ENCODE measurements around the gene CACNA1C.

The CACNA1C gene

DNA sequence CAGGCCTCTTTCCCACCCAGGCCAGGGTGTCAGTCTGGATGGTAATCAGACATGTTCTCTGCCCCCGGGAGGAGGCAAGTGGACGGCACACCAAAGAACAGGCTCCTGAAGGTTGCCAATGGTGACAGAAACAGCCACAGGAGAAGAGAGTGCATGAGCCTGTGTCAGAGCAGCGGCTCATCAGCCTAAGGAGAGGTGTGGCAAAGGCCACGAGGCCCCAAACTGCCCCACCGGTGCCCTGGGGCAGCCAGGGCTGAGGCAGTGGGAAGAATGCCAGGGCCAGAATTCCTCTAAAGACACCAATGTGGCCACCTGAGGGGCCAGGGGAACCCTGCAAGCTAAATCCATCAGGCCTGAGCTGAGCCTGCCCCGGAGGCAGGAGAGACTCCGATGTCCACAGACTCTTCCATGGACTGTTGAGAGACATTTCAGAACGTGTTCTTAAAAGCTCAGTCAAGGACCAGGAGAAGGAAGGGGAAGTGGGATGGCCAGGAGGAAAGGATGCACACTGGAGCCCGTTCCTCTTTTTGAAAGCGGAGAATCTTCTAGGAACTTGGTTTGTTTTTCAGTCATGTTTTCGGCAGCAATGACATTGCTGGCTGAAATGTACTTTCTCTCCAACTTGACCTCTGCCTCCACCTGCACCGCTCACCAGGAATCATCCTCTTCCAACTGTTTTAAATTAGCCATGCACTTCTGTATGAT is 565.7 kb downstream of the CACNA1C start:
- H3K4me1 ChIP-seq (ENCODE audit: insufficient read depth, poor library complexity, severe bottlenecking): no peaks in the 10 kb centered on the region
- no peaks in the 10 kb centered on the region for H3K36me3 ChIP-seq (ENCODE audit: low read depth)
- ATAC-seq (ENCODE audit: low read depth): no peak
- DNase-seq (ENCODE audit: low spot score): no peak
- TF ChIP-seq, protein P1, sequence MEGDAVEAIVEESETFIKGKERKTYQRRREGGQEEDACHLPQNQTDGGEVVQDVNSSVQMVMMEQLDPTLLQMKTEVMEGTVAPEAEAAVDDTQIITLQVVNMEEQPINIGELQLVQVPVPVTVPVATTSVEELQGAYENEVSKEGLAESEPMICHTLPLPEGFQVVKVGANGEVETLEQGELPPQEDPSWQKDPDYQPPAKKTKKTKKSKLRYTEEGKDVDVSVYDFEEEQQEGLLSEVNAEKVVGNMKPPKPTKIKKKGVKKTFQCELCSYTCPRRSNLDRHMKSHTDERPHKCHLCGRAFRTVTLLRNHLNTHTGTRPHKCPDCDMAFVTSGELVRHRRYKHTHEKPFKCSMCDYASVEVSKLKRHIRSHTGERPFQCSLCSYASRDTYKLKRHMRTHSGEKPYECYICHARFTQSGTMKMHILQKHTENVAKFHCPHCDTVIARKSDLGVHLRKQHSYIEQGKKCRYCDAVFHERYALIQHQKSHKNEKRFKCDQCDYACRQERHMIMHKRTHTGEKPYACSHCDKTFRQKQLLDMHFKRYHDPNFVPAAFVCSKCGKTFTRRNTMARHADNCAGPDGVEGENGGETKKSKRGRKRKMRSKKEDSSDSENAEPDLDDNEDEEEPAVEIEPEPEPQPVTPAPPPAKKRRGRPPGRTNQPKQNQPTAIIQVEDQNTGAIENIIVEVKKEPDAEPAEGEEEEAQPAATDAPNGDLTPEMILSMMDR (IDR thresholded peaks at IDR 0.05; ENCODE audit: poor library complexity, severe bottlenecking): no peak
- H3K4me3 ChIP-seq (ENCODE audit: severe bottlenecking): no peak overlapping the region
- no peaks in the 10 kb centered on the region for H3K9me3 ChIP-seq (ENCODE audit: severe bottlenecking)
- peaks cover 49% of the 10 kb centered on the region for H3K27me3 ChIP-seq (ENCODE audit: insufficient read depth, poor library complexity, severe bottlenecking)
- H3K27ac ChIP-seq (ENCODE audit: poor library complexity, severe bottlenecking): no peak overlapping the region

DNA sequence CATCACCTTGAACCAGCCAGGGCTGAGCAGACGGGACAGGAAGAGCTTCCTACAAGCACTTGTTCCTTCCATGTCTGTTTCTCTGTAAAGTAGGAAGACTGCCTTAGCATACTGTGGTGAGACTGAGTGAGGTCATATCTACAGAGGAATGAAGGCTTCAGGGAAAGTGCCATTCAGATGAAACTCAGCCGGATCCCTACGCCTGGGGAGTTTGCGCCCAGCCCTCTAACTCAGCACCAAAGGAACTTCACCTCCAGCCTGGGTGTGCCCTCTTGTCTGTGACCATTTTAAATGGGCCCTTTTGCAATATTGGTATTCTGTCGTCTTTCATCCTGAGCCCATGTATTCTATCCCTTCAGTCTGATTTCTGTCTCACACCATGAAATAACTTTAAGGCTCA is 566.3 kb downstream of the CACNA1C start:
- ATAC-seq (ENCODE audit: low read depth) (no peak), DNase-seq (ENCODE audit: low spot score) (no peak)
- Histone ChIP-seq H3K4me3 (ENCODE audit: severe bottlenecking) (no peak overlapping the region), H3K36me3 (ENCODE audit: low read depth) (no peaks in the 10 kb centered on the region), H3K27me3 (ENCODE audit: insufficient read depth, poor library complexity, severe bottlenecking) (peaks cover 56% of the 10 kb centered on the region), H3K9me3 (ENCODE audit: severe bottlenecking) (no peaks in the 10 kb centered on the region), H3K4me1 (ENCODE audit: insufficient read depth, poor library complexity, severe bottlenecking) (no peaks in the 10 kb centered on the region), H3K27ac (ENCODE audit: poor library complexity, severe bottlenecking) (no peak overlapping the region)
- TF ChIP-seq, protein P1 (IDR thresholded peaks at IDR 0.05; ENCODE audit: poor library complexity, severe bottlenecking): no peak

DNA sequence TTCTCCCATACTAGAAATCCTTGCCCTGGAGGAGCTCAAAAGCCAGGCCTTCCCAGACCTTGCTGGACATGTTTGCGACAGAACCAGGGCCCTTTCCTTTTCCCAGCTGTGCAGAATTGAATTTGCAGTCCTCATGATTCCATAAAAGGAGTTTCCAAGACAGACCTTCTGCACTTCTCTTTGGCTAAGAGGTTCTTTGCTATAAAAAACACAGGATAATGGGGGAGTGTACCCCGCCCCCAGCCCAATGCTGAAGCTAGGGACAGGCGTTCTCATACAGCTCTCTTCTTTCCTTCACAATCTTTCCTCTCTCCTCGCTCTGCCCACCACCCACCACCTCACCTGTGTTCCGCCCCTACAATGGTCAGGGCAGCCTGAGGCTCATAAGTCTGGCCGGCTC is 569.7 kb downstream of the CACNA1C start:
- Histone ChIP-seq H3K27ac (ENCODE audit: poor library complexity, severe bottlenecking) (no peak overlapping the region), H3K4me1 (ENCODE audit: insufficient read depth, poor library complexity, severe bottlenecking) (no peaks in the 10 kb centered on the region), H3K36me3 (ENCODE audit: low read depth) (no peaks in the 10 kb centered on the region), H3K9me3 (ENCODE audit: severe bottlenecking) (no peaks in the 10 kb centered on the region), H3K27me3 (ENCODE audit: insufficient read depth, poor library complexity, severe bottlenecking) (peaks cover 68% of the 10 kb centered on the region), H3K4me3 (ENCODE audit: severe bottlenecking) (no peak overlapping the region)
- DNase-seq (ENCODE audit: low spot score) (no peak), ATAC-seq (ENCODE audit: low read depth) (no peak)
- TF ChIP-seq, protein P1 (IDR thresholded peaks at IDR 0.05; ENCODE audit: poor library complexity, severe bottlenecking): no peak

DNA sequence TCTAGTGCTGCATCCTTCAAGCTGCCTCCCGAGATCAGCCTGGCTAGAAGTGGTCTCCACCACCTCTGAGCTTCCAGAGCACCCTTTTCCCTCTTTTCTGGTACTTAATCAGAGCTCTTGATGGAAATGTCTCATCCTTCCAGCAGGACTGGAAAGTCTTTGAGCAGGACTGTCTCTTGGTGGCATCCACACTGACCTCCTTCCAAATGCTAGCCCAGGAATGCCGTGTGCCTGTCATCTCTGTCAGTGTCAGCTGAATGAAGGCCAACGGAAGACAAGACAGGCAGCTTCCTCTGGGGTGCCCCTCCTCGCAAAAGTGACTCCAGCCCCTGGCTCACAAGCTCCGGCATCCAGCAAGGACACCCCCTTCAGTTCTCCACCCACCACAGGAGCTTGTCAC is 570.7 kb downstream of the CACNA1C start:
- H3K27ac ChIP-seq (ENCODE audit: poor library complexity, severe bottlenecking): no peak overlapping the region

More for the DNA sequence above, 570.7 kb downstream of the CACNA1C start:
- TF ChIP-seq, protein P1 (IDR thresholded peaks at IDR 0.05; ENCODE audit: poor library complexity, severe bottlenecking): no peak
- no peak for DNase-seq (ENCODE audit: low spot score)
- H3K36me3 ChIP-seq (ENCODE audit: low read depth): no peaks in the 10 kb centered on the region
- peaks cover 66% of the 10 kb centered on the region for H3K27me3 ChIP-seq (ENCODE audit: insufficient read depth, poor library complexity, severe bottlenecking)
- H3K9me3 ChIP-seq (ENCODE audit: severe bottlenecking): no peaks in the 10 kb centered on the region
- ATAC-seq (ENCODE audit: low read depth): no peak
- no peak overlapping the region for H3K4me3 ChIP-seq (ENCODE audit: severe bottlenecking)
- H3K4me1 ChIP-seq (ENCODE audit: insufficient read depth, poor library complexity, severe bottlenecking): no peaks in the 10 kb centered on the region

Data from RWPE2 (cell line).